ENCODE data around the gene CHDH. TPM values are rescaled to one million over a fixed set of nuclear protein-coding genes. Genes with fewer than 3 reads are reported as not detected.

The CHDH gene
- total and polyA plus RNA-seq, 12 donors = 0.29 to 17.5 (median 2.2) TPM

DNA sequence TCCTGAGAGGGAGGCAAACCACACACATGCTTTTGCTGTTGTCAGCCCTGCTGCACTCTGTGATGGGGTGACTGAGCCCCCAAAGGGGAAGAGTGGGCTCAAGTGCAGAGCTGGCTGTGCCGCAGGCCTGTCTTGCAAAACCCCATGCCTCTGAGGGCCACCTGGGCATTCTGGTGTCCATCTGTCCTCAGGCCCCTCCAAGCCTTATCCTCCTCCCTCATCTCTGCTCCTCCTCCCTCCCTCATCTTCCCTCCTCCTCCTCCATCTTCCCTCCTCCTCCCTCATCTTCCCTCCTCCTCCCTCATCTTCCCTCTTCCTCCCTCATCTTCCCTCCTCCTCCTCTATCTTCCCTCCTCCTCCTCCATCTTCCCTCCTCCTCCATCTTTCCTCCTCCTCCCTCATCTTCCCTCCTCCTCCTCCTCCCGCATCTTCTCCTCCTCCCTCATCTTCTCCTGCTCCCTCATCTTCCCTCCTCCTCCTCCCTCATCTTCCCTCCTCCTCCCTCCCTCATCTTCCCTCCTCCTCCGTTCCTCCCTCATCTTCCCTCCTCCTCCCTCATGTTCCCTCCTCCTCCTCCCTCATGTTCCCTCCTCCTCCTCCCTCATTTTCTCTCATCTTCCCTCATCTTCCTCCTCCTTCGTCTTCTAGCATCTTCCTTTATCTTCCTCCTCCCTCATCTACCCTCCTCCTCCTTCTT is 40.6 kb downstream of the CHDH start:
- Histone ChIP-seq H3K4me1 (peaks cover 0 to 24% (median 9%) of the 10 kb centered on the region in 9 donors), H3K4me3 (no peak overlapping the region), H3K9me3 (no peaks in the 10 kb centered on the region), H3K27me3 (peaks cover 0 to 6% (median 0%) of the 10 kb centered on the region in 7 donors), H3K27ac (no peak overlapping the region), H3K36me3 (no peaks in the 10 kb centered on the region)
- TF ChIP-seq, protein P1, sequence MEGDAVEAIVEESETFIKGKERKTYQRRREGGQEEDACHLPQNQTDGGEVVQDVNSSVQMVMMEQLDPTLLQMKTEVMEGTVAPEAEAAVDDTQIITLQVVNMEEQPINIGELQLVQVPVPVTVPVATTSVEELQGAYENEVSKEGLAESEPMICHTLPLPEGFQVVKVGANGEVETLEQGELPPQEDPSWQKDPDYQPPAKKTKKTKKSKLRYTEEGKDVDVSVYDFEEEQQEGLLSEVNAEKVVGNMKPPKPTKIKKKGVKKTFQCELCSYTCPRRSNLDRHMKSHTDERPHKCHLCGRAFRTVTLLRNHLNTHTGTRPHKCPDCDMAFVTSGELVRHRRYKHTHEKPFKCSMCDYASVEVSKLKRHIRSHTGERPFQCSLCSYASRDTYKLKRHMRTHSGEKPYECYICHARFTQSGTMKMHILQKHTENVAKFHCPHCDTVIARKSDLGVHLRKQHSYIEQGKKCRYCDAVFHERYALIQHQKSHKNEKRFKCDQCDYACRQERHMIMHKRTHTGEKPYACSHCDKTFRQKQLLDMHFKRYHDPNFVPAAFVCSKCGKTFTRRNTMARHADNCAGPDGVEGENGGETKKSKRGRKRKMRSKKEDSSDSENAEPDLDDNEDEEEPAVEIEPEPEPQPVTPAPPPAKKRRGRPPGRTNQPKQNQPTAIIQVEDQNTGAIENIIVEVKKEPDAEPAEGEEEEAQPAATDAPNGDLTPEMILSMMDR (IDR thresholded peaks at IDR 0.05) = no peak
- DNase-seq (no peak), ATAC-seq (no peak)
- 68 to 87% methylated on average over 4 of the region's 4 CpGs for WGBS, 2 donors
- intact Hi-C loops (cut with DNase I) = no loop called here

DNA sequence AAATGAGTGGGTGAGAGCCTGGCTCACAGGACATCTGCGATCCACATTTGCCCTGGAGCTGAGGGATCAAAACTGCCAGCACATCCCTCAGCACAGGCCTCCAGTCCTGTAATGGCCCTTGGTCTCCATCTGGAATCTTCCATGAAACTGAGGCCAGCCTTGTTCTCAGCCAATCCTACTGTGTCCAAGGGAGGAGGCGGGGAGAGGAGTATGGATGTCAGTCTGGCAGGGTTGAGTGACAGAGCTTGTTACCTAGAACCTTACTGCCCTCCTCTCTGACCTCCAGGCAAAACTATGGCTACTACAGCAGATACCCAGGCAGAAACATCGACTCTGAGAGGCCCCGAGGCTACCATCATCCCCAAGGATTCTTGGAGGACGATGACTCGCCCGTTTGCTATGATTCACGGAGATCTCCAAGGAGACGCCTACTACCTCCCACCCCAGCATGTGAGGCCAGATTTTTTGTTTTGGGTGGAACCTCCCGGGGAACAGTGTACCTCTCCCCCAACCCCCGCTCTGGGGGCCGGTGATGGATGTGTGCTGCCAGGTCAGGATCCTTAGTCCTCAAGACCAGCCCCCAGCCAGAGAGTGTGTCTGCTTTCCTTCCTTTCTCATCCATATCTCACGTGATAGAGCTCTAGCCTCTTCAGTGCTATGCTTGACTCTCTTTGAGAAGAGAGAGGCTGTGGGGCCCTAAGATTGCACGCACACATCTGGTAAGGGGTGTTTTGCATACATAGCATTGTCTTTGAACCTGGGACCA is 41.3 kb downstream of the CHDH start:
- Histone ChIP-seq H3K9me3 (no peaks in the 10 kb centered on the region), H3K4me3 (no peak overlapping the region), H3K36me3 (no peaks in the 10 kb centered on the region), H3K27ac (no peak overlapping the region), H3K27me3 (peaks cover 0 to 8% (median 0%) of the 10 kb centered on the region in 7 donors), H3K4me1 (peaks cover 0 to 24% (median 9%) of the 10 kb centered on the region in 9 donors)
- 66 to 76% methylated on average over 14 of the region's 14 CpGs for WGBS, 2 donors
- intact Hi-C loops (cut with DNase I) = no loop called here
- ATAC-seq (no peak), DNase-seq (no peak)
- TF ChIP-seq, protein P1 (IDR thresholded peaks at IDR 0.05) = no peak

DNA sequence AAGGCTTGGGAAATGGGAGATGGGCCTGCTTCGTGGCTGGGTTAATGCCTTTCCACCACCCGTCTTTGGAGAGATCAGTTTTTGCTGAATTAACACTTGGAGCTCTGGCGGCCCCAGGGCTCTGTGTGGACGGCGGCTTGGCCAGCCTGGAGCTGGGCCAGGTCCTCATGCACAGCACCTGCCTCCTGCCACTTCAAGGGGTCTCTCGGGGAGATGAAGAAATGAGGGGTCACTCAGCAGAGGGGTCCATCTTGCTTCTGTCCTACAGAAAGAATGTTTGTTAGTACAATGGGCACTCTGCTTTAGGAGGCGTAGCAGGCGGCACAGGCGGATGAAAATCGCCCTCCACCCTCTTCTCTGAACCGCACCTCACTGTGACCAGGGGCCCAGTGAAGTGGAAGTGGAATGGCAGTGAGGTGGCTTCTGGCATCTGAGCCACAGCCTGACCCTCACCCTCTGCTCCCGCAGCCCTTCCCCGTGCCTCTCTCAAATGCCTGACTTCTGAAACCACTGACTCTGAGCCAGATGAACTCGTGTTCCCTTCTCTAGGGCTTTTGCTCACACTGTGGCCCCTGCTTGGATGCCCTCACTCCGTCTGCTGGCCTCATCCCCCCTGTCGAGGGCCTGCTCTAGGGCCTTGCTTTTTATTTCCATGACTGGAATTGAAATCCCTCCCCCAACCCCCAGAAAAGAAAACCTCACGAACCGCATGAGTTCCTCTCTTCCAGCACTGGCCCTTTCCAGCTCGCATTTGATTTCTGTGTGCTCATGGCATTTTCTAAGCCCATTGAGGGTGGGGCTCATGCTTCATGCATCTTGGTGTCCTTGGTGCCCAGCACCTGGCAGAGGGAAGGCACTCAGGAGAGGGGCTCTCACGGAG is 42.2 kb downstream of the CHDH start:
- Histone ChIP-seq H3K27me3 (peaks cover 0 to 10% (median 0%) of the 10 kb centered on the region in 7 donors), H3K27ac (no peak overlapping the region), H3K4me1 (peaks cover 0 to 24% (median 9%) of the 10 kb centered on the region in 9 donors), H3K9me3 (no peaks in the 10 kb centered on the region), H3K4me3 (no peak overlapping the region), H3K36me3 (no peaks in the 10 kb centered on the region)
- intact Hi-C loops (cut with DNase I) = no loop called here
- ATAC-seq (no peak), DNase-seq (no peak)
- TF ChIP-seq, protein P1 (IDR thresholded peaks at IDR 0.05) = no peak
- WGBS, 2 donors = 72 to 77% methylated on average over 20 of the region's 20 CpGs
